ENCODE data around the gene ME3.
"Not testable (repeated sequence)": the region's sequence is repeated elsewhere in the genome, so short reads cannot be mapped to it uniquely, and the experiment has no call there.

The ME3 gene

DNA sequence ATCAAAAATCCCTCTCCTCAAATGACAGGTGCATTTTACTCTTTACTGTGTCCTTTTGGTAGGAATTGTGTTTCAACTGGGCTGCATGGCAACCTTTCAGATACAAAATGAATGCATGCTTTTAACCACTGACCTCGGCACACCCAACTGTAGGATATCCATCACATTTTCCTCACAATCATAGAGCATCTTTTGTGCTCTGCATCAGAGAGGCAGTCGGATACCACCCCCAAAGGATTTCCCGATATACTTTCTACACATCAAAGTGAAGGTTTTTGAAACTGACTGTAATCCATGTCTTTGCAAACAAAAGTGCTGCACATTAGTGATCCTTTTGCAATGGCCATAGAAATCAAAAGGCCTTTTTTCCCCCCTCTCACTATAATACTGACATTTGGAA lies 9.1 kb downstream of the ME3 start:
- Mint-ChIP-seq H3K4me1 (ENCODE audit: low read depth) (no peaks in the 10 kb centered on the region), H3K4me3 (no peak overlapping the region), H3K27ac (no peak overlapping the region), H3K9me3 (ENCODE audit: low read depth) (peaks cover 6% of the 10 kb centered on the region), H3K36me3 (no peaks in the 10 kb centered on the region), H3K27me3 (peaks cover 5% of the 10 kb centered on the region)

GRCh38 chr11:86660736-86661135 lies 11.7 kb downstream of the ME3 start:
- H3K27me3 Mint-ChIP-seq = peaks cover 2% of the 10 kb centered on the region
- H3K4me3 Mint-ChIP-seq = no peak overlapping the region
- H3K9me3 Mint-ChIP-seq (ENCODE audit: low read depth) = peaks cover 11% of the 10 kb centered on the region
- H3K27ac Mint-ChIP-seq = no peak overlapping the region
- no peaks in the 10 kb centered on the region for H3K36me3 Mint-ChIP-seq
- H3K4me1 Mint-ChIP-seq (ENCODE audit: low read depth) = no peaks in the 10 kb centered on the region

DNA sequence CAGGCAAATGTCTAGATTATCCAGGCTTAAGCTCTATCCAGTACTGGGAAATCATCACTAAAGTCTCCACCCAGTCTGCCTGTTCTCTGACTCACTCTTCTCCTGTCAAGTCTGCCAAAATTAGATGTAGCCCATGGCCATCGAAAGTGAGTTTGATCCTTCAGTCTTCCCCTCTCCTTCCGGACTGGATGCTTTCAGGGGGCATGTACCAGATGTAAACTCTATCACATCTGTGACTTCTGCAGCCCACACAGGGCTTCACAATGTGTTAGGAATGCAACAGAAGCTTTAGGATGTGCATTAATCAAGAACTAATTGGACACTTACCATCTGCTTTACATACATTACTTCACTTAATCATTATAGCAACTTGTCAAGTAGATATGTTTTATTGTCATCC lies 12.3 kb downstream of the ME3 start:
- no peaks in the 10 kb centered on the region for H3K4me1 Mint-ChIP-seq (ENCODE audit: low read depth)
- H3K36me3 Mint-ChIP-seq = no peaks in the 10 kb centered on the region
- H3K27me3 Mint-ChIP-seq = no peaks in the 10 kb centered on the region
- H3K27ac Mint-ChIP-seq = no peak overlapping the region
- H3K4me3 Mint-ChIP-seq = no peak overlapping the region
- peaks cover 11% of the 10 kb centered on the region for H3K9me3 Mint-ChIP-seq (ENCODE audit: low read depth)

GRCh38 chr11:86658534-86658933 lies 13.9 kb downstream of the ME3 start:
- H3K27ac Mint-ChIP-seq = no peak overlapping the region
- H3K4me3 Mint-ChIP-seq = no peak overlapping the region
- no peaks in the 10 kb centered on the region for H3K4me1 Mint-ChIP-seq (ENCODE audit: low read depth)
- H3K9me3 Mint-ChIP-seq (ENCODE audit: low read depth) = peaks cover 11% of the 10 kb centered on the region
- no peaks in the 10 kb centered on the region for H3K27me3 Mint-ChIP-seq
- no peaks in the 10 kb centered on the region for H3K36me3 Mint-ChIP-seq

DNA sequence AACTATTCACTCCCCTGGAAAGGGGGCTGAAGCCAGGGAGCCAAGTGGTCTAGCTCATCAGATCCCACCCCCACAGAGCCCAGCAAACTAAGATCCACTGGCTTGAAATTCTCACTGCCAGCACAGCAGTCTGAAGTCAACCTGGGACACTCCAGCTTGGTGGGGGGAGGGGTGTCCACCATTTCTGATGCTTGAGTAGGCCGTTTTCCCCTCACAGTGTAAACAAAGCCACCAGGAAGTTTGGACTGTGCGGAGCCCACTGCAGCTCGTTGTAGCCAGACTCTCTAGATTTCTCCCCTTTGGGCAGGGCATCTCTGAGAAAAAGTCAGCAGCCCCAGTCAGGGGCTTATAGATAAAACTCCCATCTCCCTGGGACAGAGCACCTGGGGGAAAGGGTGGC lies 27.2 kb downstream of the ME3 start:
- H3K27me3 Mint-ChIP-seq = peaks cover 22% of the 10 kb centered on the region
- H3K36me3 Mint-ChIP-seq; H3K27ac Mint-ChIP-seq; H3K4me1 Mint-ChIP-seq (ENCODE audit: low read depth); H3K9me3 Mint-ChIP-seq (ENCODE audit: low read depth); H3K4me3 Mint-ChIP-seq: not testable (repeated sequence)

- no peak overlapping the region for H3K4me3 Mint-ChIP-seq
- no peaks in the 10 kb centered on the region for H3K4me1 Mint-ChIP-seq (ENCODE audit: low read depth)
- H3K27ac Mint-ChIP-seq = no peak overlapping the region
- peaks cover 22% of the 10 kb centered on the region for H3K27me3 Mint-ChIP-seq
- H3K9me3 Mint-ChIP-seq (ENCODE audit: low read depth) = peaks cover 4% of the 10 kb centered on the region
- peaks cover 2% of the 10 kb centered on the region for H3K36me3 Mint-ChIP-seq
Observed at GRCh38 chr11:86644291-86644690, 28.1 kb downstream of the ME3 start.

DNA sequence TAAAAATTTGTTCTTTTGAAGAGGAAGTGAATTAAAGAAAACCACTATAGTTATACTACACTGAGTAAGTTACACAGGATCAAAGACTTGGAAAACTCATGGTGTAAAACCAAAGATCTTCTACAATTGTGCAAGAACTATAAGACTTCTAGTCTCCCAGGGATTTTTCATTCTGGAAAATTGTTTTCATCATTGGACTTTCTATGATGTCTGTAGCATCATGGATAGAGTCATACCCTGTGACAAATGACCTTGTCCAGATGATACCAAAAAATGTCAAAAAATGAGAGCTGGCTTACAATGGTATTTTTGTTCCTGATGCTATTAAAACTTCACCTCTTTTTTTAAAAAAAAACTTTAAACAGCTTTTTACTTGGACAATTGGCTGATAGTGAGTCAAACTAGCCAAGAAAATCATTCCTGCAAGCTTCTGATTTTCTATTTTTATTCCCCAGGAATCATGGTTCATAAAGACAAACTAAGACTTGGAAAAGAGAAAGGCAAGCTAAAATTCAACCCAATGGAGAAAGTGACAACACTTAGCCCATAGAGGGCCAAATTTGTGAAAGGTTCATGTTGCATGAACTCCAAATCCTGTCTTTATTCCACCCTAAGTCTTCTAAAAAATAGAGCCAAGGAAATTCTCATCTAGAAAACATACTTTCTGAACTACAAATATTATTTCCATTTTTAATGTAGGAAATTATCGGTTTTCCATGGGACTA lies 30.7 kb downstream of the ME3 start:
- peaks cover 19% of the 10 kb centered on the region for H3K27me3 Mint-ChIP-seq
- H3K27ac Mint-ChIP-seq = no peak overlapping the region
- peaks cover 2% of the 10 kb centered on the region for H3K36me3 Mint-ChIP-seq
- peaks cover 4% of the 10 kb centered on the region for H3K9me3 Mint-ChIP-seq (ENCODE audit: low read depth)
- peaks cover 8% of the 10 kb centered on the region for H3K4me1 Mint-ChIP-seq (ENCODE audit: low read depth)
- H3K4me3 Mint-ChIP-seq = no peak overlapping the region

GRCh38 chr11:86639137-86639536 lies 33.3 kb downstream of the ME3 start:
- peaks cover 2% of the 10 kb centered on the region for H3K36me3 Mint-ChIP-seq
- H3K27ac Mint-ChIP-seq = no peak overlapping the region
- peaks cover 8% of the 10 kb centered on the region for H3K27me3 Mint-ChIP-seq
- H3K4me1 Mint-ChIP-seq (ENCODE audit: low read depth) = peaks cover 8% of the 10 kb centered on the region
- H3K9me3 Mint-ChIP-seq (ENCODE audit: low read depth) = peaks cover 4% of the 10 kb centered on the region
- no peak overlapping the region for H3K4me3 Mint-ChIP-seq

DNA sequence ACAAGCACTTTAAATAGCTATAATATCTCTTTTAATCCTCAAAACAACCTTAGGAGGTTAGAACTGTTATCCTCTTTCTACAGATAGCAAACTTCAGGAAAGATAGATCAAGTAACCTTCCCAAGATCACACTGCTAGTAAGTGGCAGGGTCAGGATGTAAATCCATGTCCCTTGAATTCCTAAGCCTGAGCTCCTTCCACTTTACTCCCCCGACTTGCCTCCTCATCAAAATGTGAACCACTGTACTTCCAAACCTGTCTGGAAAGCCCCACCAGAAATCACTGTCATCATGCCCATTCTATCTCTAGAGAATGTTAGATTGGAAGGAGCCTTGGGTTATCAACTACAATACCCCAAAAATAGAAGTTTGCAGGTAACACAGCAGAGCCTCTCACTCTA lies 33.7 kb downstream of the ME3 start:
- Mint-ChIP-seq H3K27me3 (peaks cover 7% of the 10 kb centered on the region), H3K27ac (no peak overlapping the region), H3K36me3 (peaks cover 2% of the 10 kb centered on the region), H3K4me3 (no peak overlapping the region), H3K9me3 (ENCODE audit: low read depth) (peaks cover 4% of the 10 kb centered on the region), H3K4me1 (ENCODE audit: low read depth) (peaks cover 8% of the 10 kb centered on the region)

DNA sequence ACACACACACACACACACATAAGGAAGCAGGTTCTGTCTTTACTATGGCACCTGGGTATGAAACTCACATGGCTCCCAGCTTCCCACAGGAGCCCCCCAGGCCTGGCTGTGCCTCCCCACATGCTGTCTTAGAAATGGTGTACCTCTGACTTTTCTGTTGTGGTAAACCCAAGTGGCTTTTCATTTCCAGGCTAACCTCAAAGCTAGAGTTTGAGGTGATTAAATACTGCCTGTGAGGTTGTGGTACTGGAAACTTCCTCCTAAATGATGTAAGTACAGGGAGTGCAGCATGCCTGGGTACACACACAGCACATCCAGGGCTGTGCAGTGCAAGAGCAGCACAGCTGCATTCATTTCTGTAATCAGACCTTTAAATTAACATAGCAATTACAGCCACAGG lies 34.4 kb downstream of the ME3 start:
- no peak overlapping the region for H3K27ac Mint-ChIP-seq
- H3K4me1 Mint-ChIP-seq (ENCODE audit: low read depth) = peaks cover 8% of the 10 kb centered on the region
- H3K27me3 Mint-ChIP-seq = peaks cover 3% of the 10 kb centered on the region
- peaks cover 2% of the 10 kb centered on the region for H3K36me3 Mint-ChIP-seq
- peaks cover 4% of the 10 kb centered on the region for H3K9me3 Mint-ChIP-seq (ENCODE audit: low read depth)
- no peak overlapping the region for H3K4me3 Mint-ChIP-seq

- H3K27me3 Mint-ChIP-seq = peaks cover 6% of the 10 kb centered on the region
- no peak overlapping the region for H3K27ac Mint-ChIP-seq
- no peak overlapping the region for H3K4me3 Mint-ChIP-seq
- H3K4me1 Mint-ChIP-seq (ENCODE audit: low read depth) = peaks cover 8% of the 10 kb centered on the region
- peaks cover 4% of the 10 kb centered on the region for H3K9me3 Mint-ChIP-seq (ENCODE audit: low read depth)
- H3K36me3 Mint-ChIP-seq = peaks cover 2% of the 10 kb centered on the region
Observed at GRCh38 chr11:86636275-86636674, 36.1 kb downstream of the ME3 start.

DNA sequence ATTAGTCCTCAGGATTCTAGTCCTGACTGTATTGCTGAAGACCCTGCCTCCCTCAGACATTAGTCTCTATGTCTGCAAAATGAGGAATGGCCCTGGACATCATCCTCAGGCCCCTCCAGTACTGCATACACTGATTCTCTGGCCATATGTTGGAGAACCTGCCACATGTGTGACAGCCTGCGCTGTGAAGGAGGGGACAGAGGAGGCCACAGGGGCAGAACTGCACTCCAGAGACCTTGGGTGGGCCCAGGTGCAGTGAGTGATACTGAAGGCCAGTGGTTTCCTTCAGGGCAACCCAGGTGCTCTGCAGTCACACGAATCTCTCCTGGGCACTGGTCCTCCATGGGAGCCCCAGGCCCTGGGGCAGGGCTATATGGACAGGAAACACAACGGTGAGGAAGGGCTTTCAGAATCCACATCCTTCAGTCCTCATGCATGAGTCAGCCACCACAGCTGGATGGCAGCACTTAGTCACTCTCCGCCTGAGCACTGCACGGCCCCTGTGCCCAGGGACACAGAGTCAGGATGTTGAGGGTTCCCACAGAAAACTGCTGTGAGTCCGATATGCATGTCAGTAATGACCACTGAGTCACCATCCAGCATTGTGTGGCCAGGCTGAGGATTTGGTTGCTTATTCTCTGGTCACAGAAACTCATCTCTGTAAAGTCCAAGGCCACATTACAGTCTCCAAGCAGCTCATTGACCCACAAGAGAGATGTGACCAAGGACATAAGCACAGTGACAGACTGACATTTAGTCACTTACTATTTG lies 39.7 kb downstream of the ME3 start:
- no peak overlapping the region for H3K4me3 Mint-ChIP-seq
- H3K27me3 Mint-ChIP-seq = peaks cover 6% of the 10 kb centered on the region
- no peaks in the 10 kb centered on the region for H3K9me3 Mint-ChIP-seq (ENCODE audit: low read depth)
- H3K4me1 Mint-ChIP-seq (ENCODE audit: low read depth) = peaks cover 5% of the 10 kb centered on the region
- H3K36me3 Mint-ChIP-seq = no peaks in the 10 kb centered on the region
- H3K27ac Mint-ChIP-seq = no peak overlapping the region

- Mint-ChIP-seq H3K27me3 (peaks cover 6% of the 10 kb centered on the region), H3K9me3 (ENCODE audit: low read depth) (no peaks in the 10 kb centered on the region), H3K4me3 (no peak overlapping the region), H3K36me3 (no peaks in the 10 kb centered on the region), H3K4me1 (ENCODE audit: low read depth) (no peaks in the 10 kb centered on the region), H3K27ac (no peak overlapping the region)
Observed at GRCh38 chr11:86630229-86630981, 42.0 kb downstream of the ME3 start.

DNA sequence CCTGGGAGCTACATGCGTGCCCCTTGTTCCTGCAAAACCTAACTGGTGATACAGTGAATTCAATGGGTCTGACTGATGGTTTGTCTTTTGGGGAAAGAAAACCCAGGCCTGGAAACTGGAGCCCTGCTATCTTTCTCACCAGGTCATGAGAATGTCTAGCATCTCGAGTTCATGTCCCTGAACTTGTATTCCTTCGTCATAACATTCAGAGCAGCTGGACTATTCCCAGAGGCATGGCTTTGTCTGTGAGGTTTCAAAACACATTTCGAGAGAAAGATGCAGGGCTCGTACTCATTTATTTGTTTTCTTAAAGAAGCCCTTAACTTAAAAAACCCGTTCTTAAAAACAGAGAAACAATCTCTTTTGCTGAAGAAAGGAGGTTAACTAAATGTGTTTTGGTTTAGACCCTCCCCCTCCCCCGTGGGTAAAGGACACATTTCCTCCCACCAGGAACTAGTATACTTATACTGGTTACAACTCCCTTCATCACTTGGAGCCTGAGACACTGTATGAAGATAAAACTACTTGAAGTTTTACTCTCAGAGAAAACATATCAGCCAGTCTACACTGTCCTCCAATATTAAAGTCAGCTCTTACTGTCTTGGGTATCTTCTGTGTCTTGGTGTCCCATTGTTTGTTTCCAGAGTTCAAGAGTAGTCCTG lies 43.2 kb downstream of the ME3 start:
- Mint-ChIP-seq H3K36me3 (no peaks in the 10 kb centered on the region), H3K4me1 (ENCODE audit: low read depth) (no peaks in the 10 kb centered on the region), H3K9me3 (ENCODE audit: low read depth) (no peaks in the 10 kb centered on the region), H3K27ac (no peak overlapping the region), H3K27me3 (peaks cover 6% of the 10 kb centered on the region), H3K4me3 (no peak overlapping the region)

Measured in activated naive CD8-positive, alpha-beta T cell (primary cell).